ENCODE measurements around the gene NAT10. TPM values are rescaled to one million over a fixed set of nuclear protein-coding genes. Genes with fewer than 3 reads are reported as not detected.
A peak's percentile ranks its signal among the peaks of the same experiment; 100 is the strongest.

Gene NAT10
- polyA plus RNA-seq, 1 donor: 37.0 TPM

DNA sequence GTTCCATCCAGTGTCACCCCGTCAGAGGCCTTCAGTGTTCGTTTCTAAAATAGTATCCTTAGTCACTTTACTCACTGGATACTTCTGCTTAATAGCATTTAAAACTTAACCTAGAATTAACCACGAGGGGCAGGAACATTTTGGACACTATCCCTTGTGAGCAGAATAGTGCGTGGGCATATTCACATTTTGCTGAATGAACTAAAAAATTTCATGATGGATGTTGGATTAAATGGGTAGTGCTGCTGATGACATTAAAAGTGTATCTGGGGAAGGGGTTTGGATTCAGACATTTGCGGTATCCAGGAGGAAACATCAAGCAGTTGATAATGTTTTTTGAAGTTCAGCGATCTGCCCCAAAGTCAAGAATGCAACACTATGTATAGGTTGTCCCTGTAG is 750 bp upstream of the NAT10 start:
- Histone ChIP-seq H3K4me1 (ENCODE audit: control insufficient read depth, insufficient read depth, low read length) (peaks cover 7% of the 10 kb centered on the region), H3K9me3 (ENCODE audit: control insufficient read depth, low read depth, low read length) (no peaks in the 10 kb centered on the region), H3K27me3 (ENCODE audit: control insufficient read depth, insufficient read depth, low read length) (no peaks in the 10 kb centered on the region), H3K36me3 (ENCODE audit: control insufficient read depth, insufficient read depth, low read length) (peaks cover 31% of the 10 kb centered on the region), H3K4me3 (ENCODE audit: low read length) (peak overlapping the region; percentile 70), H3K27ac (ENCODE audit: low read length) (peak overlapping the region; percentile 82)
- no peak for DNase-seq
- WGBS (ENCODE audit: insufficient coverage, low lambda C conversion rate): no CpG with 5 or more reads among the region's 6 CpGs

DNA sequence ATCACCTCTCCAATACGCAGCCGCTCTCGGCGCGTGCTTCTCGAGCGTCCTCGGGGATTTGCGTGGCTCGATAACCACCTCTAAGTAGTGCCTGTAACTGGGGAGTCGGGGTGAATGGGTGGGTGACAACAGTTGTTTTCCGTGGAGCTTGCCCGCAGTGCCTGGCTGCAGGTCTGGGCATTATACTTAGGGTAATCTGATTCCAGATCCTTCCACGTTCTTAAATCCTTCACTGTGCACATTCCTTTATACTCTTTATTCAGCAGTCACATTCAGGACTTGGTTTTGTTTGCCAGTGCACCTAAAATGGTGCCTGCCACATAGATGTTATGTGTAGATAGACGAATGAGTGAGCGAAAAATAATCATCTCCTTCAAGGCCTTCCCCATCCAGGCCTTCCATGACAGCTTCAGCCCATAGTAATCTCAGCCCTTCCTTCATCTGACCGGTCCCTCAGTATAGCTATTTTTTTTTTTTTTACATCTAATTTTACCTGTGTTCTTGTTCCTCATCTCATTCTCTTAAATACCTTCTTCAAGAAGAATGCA is 602 bp downstream of the NAT10 start:
- WGBS (ENCODE audit: insufficient coverage, low lambda C conversion rate): 13% methylated on average over 2 of the region's 17 CpGs

DNA sequence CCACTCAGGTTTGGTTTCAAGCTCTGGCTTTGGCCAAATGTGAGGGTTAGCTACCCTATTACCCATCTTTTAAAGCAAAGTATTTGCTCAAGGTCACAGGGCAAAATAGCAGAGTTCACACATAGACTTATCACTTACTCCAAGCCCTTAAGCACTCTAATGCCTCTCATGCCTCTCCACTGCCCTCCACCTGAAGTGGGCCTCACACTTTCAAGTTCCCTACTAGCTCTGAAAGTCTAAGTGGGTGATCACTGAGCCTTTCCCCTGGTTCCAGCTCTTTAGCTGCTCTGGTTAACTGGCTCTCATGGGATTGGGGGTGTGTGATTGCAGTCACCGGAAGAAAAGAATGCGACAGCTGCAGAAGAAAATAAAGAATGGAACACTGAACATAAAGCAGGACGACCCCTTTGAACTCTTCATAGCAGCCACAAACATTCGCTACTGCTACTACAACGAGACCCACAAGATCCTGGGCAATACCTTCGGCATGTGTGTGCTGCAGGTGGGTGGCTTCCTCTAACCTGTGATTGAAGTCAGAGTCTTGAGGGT is 6.4 kb downstream of the NAT10 start:
- no peaks in the 10 kb centered on the region for H3K4me1 ChIP-seq (ENCODE audit: control insufficient read depth, insufficient read depth, low read length)
- WGBS (ENCODE audit: insufficient coverage, low lambda C conversion rate): no CpG with 5 or more reads among the region's 6 CpGs
- no peaks in the 10 kb centered on the region for H3K27me3 ChIP-seq (ENCODE audit: control insufficient read depth, insufficient read depth, low read length)
- no peak for DNase-seq
- no peaks in the 10 kb centered on the region for H3K9me3 ChIP-seq (ENCODE audit: control insufficient read depth, low read depth, low read length)
- peaks cover 81% of the 10 kb centered on the region for H3K36me3 ChIP-seq (ENCODE audit: control insufficient read depth, insufficient read depth, low read length)
- no peak overlapping the region for H3K27ac ChIP-seq (ENCODE audit: low read length)
- no peak overlapping the region for H3K4me3 ChIP-seq (ENCODE audit: low read length)

More for the DNA sequence above, 602 bp downstream of the NAT10 start:
- Histone ChIP-seq H3K4me1 (ENCODE audit: control insufficient read depth, insufficient read depth, low read length) (peaks cover 7% of the 10 kb centered on the region), H3K36me3 (ENCODE audit: control insufficient read depth, insufficient read depth, low read length) (peaks cover 32% of the 10 kb centered on the region), H3K4me3 (ENCODE audit: low read length) (peak overlapping the region; percentile 70), H3K27ac (ENCODE audit: low read length) (peak overlapping the region; percentile 82), H3K9me3 (ENCODE audit: control insufficient read depth, low read depth, low read length) (no peaks in the 10 kb centered on the region), H3K27me3 (ENCODE audit: control insufficient read depth, insufficient read depth, low read length) (no peaks in the 10 kb centered on the region)
- no peak for DNase-seq

DNA sequence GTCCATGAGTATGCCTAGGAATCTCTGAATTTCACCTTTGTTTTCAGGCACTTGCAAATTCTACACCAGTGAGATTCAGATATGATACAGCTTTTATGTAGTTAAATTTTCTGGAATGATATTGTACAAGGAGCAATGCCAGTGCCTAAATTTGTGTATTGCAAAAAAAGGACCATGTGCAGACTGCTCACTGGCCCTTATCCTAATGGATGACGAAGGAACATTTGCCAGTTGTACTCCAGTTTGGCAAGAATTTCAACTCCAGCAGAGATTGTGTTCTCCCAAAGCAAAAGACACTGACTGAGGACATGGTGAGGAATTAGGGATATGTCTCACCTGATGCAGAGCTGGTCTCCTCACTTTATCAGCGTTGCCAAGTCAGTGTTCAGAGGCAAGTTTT is 8.6 kb downstream of the NAT10 start:
- H3K9me3 ChIP-seq (ENCODE audit: control insufficient read depth, low read depth, low read length): no peaks in the 10 kb centered on the region
- WGBS (ENCODE audit: insufficient coverage, low lambda C conversion rate): no CpG with 5 or more reads among the region's 2 CpGs
- peaks cover 93% of the 10 kb centered on the region for H3K36me3 ChIP-seq (ENCODE audit: control insufficient read depth, insufficient read depth, low read length)
- H3K27me3 ChIP-seq (ENCODE audit: control insufficient read depth, insufficient read depth, low read length): no peaks in the 10 kb centered on the region
- no peak overlapping the region for H3K4me3 ChIP-seq (ENCODE audit: low read length)
- DNase-seq: no peak
- H3K27ac ChIP-seq (ENCODE audit: low read length): no peak overlapping the region
- no peaks in the 10 kb centered on the region for H3K4me1 ChIP-seq (ENCODE audit: control insufficient read depth, insufficient read depth, low read length)

DNA sequence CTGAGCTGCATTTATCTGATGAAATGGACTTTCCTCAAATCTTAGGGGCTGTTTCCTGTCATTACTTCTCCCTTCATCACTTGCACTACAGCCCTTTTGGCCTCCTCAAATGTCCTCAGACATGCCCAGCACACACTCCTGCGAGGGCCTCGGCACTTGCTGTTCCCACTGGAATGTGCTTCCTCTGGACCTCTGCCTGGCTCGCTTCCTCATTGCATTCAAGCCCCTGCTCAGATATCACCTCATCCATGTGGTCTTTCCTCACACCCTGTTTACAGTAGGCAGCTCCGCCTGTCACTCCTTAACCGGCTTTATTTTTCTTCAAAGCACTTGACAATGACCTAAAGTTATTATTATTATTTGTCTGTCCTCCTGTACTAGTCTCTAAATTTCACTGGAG is 9.0 kb downstream of the NAT10 start:
- H3K27me3 ChIP-seq (ENCODE audit: control insufficient read depth, insufficient read depth, low read length): no peaks in the 10 kb centered on the region
- H3K4me3 ChIP-seq (ENCODE audit: low read length): no peak overlapping the region
- DNase-seq: no peak
- no peak overlapping the region for H3K27ac ChIP-seq (ENCODE audit: low read length)
- 100% methylated on average over 1 of the region's 5 CpGs for whole genome bisulfite sequencing (ENCODE audit: insufficient coverage, low lambda C conversion rate)
- H3K36me3 ChIP-seq (ENCODE audit: control insufficient read depth, insufficient read depth, low read length): peaks cover 92% of the 10 kb centered on the region
- H3K4me1 ChIP-seq (ENCODE audit: control insufficient read depth, insufficient read depth, low read length): no peaks in the 10 kb centered on the region
- no peaks in the 10 kb centered on the region for H3K9me3 ChIP-seq (ENCODE audit: control insufficient read depth, low read depth, low read length)

DNA sequence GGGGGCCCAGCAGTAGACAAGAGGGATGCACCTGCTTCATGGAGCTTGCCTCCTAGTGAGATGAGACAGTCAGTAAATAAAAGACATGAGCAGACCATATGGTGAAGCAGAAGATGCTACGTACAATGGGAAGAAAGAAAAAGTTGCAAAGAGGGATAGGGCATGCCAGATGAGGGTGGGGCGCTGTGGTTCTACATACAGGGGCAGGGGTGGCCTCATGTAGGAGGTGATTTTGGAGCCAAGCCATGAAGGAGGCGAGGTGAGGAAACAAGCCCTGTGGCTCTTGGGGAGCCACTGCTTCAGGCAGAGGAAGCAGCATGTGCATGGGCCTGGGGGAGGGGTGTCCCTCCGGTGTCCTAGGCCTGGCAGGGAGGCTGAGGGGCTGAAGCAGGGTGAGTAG is 15.2 kb downstream of the NAT10 start:
- Histone ChIP-seq H3K27me3 (ENCODE audit: control insufficient read depth, insufficient read depth, low read length) (no peaks in the 10 kb centered on the region), H3K4me1 (ENCODE audit: control insufficient read depth, insufficient read depth, low read length) (no peaks in the 10 kb centered on the region), H3K36me3 (ENCODE audit: control insufficient read depth, insufficient read depth, low read length) (peaks cover 84% of the 10 kb centered on the region), H3K9me3 (ENCODE audit: control insufficient read depth, low read depth, low read length) (no peaks in the 10 kb centered on the region), H3K4me3 (ENCODE audit: low read length) (no peak overlapping the region), H3K27ac (ENCODE audit: low read length) (no peak overlapping the region)
- DNase-seq: no peak
- no CpG with 5 or more reads among the region's 4 CpGs for WGBS (ENCODE audit: insufficient coverage, low lambda C conversion rate)

DNA sequence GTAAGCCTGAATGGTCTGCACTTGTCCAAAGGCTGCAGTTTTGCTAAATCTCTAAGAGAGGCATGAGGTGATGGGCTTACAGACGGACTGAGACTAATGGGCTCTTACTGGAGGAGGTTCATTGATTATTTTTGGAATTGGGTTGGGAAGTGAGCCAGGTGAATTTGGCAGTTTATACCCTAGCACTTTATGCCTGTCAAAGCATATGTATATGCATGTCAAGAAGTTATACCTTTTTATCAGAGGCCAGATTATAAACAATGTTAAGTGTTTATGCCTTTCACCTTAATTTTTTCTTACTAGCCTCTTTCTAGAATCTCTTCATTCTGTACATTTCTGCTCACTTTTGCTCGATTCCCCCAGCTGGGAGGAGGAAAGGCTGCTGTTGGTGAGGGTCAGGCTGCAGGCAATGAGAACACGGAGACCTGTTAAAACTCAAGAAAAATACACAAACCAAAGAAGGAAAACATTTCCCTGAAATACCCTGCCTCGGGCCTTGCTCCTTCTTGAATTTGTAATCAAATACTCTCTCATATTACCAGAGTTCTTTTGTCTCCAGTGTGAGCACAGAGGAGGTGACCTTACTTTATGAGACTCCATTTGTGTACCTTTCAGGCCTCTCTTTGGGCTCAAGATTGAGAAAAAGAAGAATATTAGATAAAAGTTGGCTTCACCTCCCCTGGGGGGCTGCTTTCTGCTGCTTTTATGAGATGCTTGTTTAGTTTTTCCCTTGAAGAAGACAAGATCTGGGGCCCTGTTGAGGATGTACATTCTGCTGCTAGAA is 19.6 kb downstream of the NAT10 start:
- Histone ChIP-seq H3K9me3 (ENCODE audit: control insufficient read depth, low read depth, low read length) (no peaks in the 10 kb centered on the region), H3K36me3 (ENCODE audit: control insufficient read depth, insufficient read depth, low read length) (peaks cover 68% of the 10 kb centered on the region), H3K4me1 (ENCODE audit: control insufficient read depth, insufficient read depth, low read length) (no peaks in the 10 kb centered on the region), H3K4me3 (ENCODE audit: low read length) (no peak overlapping the region), H3K27me3 (ENCODE audit: control insufficient read depth, insufficient read depth, low read length) (no peaks in the 10 kb centered on the region), H3K27ac (ENCODE audit: low read length) (no peak overlapping the region)
- WGBS (ENCODE audit: insufficient coverage, low lambda C conversion rate): 40% methylated on average over 1 of the region's 4 CpGs
- no peak for DNase-seq

DNA sequence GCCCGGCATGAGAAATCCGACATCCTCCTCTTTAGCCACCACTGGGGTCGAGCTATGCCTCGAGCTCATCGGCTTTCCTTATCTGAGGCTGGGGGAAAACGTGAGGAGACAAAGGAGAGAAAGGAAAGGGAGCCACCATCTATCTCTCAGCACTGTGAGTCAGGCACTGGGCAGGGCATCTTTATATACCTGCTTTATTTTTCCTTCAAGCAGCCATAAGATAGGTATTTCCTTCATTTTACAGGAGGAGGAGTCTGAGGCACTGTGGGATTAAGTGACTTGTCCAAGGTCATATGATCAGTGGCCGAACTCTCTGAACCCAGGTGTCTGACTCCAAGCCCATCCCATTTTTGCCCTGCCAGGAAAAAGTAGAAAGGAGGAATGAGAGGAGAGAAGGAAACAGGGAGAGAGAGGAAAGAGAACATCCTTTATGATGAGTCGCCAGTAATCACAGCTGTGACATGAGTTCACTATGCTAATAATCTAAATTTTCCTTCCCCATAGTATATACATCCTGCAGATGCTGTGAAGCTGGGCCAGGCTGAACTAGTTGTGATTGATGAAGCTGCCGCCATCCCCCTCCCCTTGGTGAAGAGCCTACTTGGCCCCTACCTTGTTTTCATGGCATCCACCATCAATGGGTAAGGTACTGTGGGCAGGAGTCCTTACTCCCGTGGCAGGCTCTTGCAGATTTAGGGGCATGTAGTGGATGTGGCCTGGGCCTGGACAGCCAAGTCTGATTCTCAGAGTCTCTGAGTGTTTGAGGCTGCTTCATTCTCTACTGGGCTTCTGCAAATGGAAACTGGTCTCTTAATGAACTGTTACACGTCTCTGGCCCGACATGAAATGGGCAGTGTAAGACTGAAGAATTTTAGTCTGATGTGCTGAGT is 21.8 kb downstream of the NAT10 start:
- no peaks in the 10 kb centered on the region for H3K27me3 ChIP-seq (ENCODE audit: control insufficient read depth, insufficient read depth, low read length)
- H3K27ac ChIP-seq (ENCODE audit: low read length): no peak overlapping the region
- no peaks in the 10 kb centered on the region for H3K4me1 ChIP-seq (ENCODE audit: control insufficient read depth, insufficient read depth, low read length)
- no peak for DNase-seq
- WGBS (ENCODE audit: insufficient coverage, low lambda C conversion rate): 90% methylated on average over 2 of the region's 12 CpGs
- H3K4me3 ChIP-seq (ENCODE audit: low read length): no peak overlapping the region
- H3K9me3 ChIP-seq (ENCODE audit: control insufficient read depth, low read depth, low read length): no peaks in the 10 kb centered on the region
- H3K36me3 ChIP-seq (ENCODE audit: control insufficient read depth, insufficient read depth, low read length): peaks cover 68% of the 10 kb centered on the region

DNA sequence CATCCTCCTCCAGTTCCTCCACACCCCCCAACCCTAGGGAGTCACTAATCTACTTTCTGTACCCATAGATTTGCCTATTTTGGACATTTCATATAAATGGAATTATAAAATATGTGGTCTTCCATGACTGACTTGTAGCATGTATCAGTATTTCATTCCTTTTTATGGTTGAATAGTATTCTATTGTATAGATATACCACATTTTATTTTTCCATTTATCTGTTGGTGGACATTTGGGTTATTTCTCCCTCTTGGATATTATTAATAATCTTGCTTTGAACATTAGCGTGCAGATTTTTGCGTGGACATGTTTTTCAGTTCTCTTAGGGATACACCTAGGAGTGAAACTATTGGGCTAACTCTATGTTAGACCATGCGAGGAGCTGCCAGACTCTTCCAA is 23.4 kb downstream of the NAT10 start:
- H3K36me3 ChIP-seq (ENCODE audit: control insufficient read depth, insufficient read depth, low read length): peaks cover 64% of the 10 kb centered on the region
- 100% methylated on average over 2 of the region's 3 CpGs for WGBS (ENCODE audit: insufficient coverage, low lambda C conversion rate)

DNA sequence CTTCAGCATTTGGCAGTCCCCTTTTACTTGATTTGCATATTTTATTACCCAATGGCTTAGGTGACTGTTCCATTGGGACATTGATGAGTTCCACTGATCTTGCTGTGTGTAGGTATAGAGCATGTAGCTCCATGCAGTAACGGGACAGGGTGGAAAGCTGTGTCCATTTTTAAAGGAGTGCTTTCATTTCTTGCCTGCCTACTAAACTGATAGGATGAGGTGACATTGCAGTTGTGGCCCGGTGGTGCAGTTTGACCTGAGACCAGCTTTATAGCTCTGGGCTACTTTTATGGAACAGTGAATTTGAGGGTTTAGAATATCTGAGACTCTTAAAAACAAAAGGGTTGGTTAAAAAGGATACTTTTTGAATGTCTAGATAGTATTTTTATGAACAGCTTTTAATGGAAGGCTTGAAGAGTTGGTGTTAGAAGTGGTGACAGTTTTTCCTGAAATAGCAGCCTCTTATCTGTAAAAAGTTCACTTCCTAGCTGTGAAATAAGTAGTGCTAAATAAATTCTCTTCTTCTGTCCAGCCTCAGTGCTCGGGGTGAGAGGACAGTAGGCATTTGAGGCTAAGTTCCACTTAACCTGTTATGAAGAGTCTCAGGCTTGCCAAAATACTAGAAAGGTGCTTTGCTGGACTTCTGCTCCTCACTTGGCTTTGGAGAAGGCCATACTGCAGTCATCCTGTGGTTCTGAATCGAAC is 27.0 kb downstream of the NAT10 start:
- no peaks in the 10 kb centered on the region for H3K27me3 ChIP-seq (ENCODE audit: control insufficient read depth, insufficient read depth, low read length)
- no peaks in the 10 kb centered on the region for H3K9me3 ChIP-seq (ENCODE audit: control insufficient read depth, low read depth, low read length)
- H3K36me3 ChIP-seq (ENCODE audit: control insufficient read depth, insufficient read depth, low read length): peaks cover 69% of the 10 kb centered on the region
- DNase-seq: no peak
- no peak overlapping the region for H3K27ac ChIP-seq (ENCODE audit: low read length)
- no peak overlapping the region for H3K4me3 ChIP-seq (ENCODE audit: low read length)
- no CpG with 5 or more reads among the region's 4 CpGs for WGBS (ENCODE audit: insufficient coverage, low lambda C conversion rate)
- H3K4me1 ChIP-seq (ENCODE audit: control insufficient read depth, insufficient read depth, low read length): no peaks in the 10 kb centered on the region

More for the DNA sequence above, 23.4 kb downstream of the NAT10 start:
- Histone ChIP-seq H3K27ac (ENCODE audit: low read length) (no peak overlapping the region), H3K9me3 (ENCODE audit: control insufficient read depth, low read depth, low read length) (no peaks in the 10 kb centered on the region), H3K27me3 (ENCODE audit: control insufficient read depth, insufficient read depth, low read length) (no peaks in the 10 kb centered on the region), H3K4me3 (ENCODE audit: low read length) (no peak overlapping the region), H3K4me1 (ENCODE audit: control insufficient read depth, insufficient read depth, low read length) (no peaks in the 10 kb centered on the region)
- DNase-seq: no peak
